Measurements from ENCODE around the gene PODXL.

The PODXL gene

GRCh38 chr7:131556053-131556908, at the start of gene PODXL:
Gene PODXL, minus strand, starts transcription at chr7:131556628. Its CDS starts 269 bp downstream, at chr7:131556359.
- peak; percentile 87 for DNase-seq

GRCh38 chr7:131605280-131605878, 49.0 kb upstream of the PODXL start:
- DNase-seq, result no peak

- DNase-seq, result no peak
Observed at GRCh38 chr7:131604841-131605279, 48.4 kb upstream of the PODXL start.

- DNase-seq, result no peak
Observed at GRCh38 chr7:131603932-131604331, 47.5 kb upstream of the PODXL start.

- DNase-seq, result peak; percentile 70
Observed at GRCh38 chr7:131602994-131603372, 46.6 kb upstream of the PODXL start.

GRCh38 chr7:131602304-131602993, 46.0 kb upstream of the PODXL start:
- peak; percentile 97 for DNase-seq

DNA sequence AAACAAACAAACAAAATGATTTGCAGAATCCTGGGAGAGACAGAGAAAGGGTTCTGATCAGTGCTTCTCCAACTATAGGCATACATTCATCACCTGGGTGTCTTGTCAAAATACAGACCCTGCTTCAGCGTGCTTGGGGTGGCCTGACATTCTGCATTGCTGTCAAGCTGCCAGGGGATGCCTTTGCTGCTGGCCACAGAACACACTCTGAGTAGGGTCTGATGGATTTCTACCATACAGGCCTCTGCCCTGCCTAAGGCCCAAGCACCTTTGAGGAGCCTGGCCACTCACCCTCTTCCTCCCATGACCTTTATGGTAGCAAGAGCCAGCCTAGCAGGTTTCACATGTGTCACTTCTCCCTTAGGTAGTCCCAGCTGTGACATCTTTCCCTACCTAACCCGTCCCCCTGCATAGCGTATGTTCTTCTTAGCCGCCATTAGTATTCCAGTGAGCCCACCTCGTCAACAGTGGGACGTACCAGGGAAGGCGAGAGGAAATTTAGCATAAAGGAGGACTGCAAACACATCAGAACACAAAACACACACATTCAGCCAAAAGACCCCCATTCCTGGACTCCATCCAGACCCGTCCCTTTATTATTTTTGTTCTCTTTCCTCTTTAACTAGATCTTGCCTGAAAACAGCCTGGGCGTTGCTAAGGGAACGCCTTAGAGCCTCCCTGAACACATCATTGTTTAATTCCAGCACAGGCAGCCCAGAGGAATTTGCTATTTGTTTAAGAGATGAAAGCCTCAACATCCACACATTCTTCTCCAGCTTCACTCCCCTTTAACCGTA, 43.9 kb upstream of the PODXL start:
- DNase-seq, result no peak

DNA sequence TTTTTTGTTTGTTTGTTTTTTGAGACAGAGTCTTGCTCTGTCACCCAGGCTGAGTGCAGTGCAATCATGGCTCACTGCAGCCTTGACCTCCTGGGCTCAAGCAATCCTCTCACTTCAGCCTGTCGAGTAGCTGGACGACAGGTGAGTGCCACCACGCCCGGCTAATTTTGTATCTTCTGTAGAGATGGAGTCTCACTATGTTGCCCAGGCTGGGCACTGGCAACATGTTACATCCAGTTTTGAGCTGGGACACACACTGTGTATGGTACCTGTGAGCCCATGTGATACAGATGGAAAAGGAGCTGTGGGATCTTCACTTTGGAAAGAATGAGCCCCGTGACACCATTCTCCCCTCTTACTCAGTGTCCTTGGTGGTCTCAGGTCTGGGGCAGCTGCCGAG, 40.4 kb upstream of the PODXL start:
- no peak for DNase-seq

DNA sequence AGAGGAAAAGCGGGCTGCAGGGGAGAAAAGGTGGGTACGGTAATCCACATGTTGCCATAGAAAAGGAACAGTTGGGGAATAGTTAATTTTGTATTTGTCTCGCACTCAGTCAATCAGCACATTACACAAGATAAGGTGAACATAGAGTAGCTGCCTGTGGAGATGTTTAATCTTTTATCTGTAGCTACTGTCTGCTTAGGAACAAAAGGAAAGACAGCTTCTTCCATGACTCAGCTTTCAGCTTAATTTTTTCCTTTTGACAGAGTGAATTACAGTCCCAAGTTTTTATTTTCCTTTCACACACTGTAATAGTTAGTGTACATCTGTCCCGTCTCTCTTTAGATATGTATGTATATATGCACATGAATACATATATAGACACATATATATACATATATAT, 39.3 kb upstream of the PODXL start:
- DNase-seq, result no peak

GRCh38 chr7:131591687-131592319, 35.4 kb upstream of the PODXL start:
- DNase-seq, result no peak

DNA sequence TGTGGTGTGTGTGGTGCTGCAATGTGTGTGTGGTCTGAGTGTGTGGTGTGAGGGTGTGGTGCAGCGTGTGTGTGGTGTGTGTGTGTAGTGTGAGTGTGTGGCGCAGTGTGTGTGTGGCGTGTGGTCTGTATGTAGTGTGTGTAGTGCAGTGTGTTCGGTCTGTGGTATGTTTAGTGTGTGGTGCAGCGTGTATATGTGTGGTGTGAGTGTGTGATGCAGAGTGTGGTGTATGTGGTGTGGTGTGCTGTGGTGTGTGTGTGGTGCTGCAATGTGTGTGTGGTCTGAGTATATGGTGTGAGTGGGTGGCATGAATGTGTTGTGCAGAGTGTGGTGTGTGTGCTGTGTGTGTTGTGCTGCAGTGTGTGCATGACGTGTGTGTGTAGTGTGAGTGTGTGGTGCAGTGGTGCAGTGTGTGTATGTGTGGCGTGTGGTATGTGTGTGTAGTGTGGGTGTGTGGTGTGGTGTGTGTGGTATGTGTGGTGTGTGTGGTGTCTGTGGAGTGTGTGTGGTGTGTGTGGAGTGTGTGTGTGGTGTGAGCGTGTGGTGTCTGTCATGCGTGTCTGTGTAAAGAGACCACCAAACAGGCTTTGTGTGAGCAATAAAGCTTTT, 31.0 kb upstream of the PODXL start:
- DNase-seq, result no peak

DNA sequence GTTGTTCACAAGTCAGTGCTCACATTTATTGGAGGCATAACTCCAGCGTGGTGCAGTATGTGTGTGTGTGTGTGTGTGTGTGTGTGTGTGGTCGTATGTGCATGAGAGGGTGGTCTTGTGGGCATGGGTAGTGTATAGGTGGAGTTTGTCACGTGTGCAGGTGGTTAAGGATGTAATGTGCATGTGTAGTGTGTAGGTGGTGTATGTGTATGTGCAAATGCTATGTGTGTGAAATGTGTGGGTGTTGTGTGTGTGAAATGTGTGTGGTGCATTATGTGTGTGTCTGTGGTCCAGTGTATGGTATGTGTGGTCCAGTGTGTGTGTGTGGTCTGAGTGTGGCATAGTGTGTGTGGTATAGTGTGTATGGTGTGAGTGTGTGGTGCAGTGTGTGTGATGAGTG, 30.3 kb upstream of the PODXL start:
- no peak for DNase-seq

GRCh38 chr7:131586259-131586658, 29.8 kb upstream of the PODXL start:
- DNase-seq, result no peak

DNA sequence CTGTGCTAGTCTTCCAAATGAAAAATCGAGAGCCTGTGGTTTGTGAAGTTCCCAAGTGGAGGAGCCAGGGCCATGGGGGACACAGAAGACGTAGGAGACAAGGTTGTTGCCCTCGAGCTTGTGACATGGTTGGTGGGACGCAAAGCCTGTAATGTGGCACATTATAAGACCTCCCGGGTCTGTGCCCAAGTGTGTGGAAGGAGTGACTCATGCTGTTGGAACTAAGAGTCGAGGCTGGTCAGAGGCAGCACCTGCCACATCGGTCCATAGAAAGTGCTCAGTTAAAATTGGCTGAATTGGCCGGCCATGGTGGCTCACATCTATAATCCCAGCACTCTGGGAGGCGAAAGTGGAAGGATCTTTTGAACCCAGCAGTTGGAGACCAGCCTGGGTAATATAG, 27.0 kb upstream of the PODXL start:
- DNase-seq, result no peak

- DNase-seq, result no peak
Observed at GRCh38 chr7:131581241-131582051, 25.0 kb upstream of the PODXL start.

DNA sequence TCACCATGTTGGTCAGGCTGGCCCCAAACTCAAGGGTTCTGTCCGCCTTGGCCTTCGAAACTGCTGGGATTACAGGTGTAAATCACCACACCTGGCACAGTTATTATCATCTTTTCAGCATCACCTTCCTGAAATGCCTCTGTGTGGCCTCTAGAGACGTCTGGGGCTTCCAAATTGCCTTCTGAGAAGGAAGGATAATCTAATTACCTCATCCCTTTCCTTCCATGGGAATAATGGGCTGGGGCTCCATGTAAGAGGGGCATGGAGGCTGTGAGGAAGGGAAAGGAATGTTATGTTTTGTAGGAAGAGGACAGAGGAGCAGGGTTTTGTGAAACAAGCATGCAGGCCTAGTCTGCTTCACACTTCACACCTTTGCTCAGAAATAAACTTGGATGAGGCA, 22.2 kb upstream of the PODXL start:
- DNase-seq, result no peak

DNA sequence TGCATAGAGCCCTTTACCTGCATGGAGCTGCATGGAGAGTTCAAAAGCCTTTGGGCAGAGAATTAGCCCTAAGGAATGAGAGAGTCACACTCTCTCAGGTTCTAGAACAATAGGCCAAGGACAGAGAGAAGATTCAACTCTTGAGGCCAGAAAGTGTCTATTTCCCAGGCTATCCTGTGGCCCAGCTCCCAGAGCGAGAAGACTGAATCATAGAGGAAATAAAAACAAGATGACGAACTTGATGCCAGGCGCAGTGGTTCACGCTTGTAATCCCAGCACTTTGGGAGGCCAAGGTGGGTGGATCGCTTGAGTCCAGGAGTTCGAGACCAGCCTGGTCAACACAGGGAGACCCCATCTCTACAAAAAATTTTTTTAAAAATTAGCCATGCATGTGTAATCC, 18.3 kb upstream of the PODXL start:
- DNase-seq, result no peak

- DNase-seq, result no peak
Observed at GRCh38 chr7:131570401-131570800, 14.0 kb upstream of the PODXL start.

DNA sequence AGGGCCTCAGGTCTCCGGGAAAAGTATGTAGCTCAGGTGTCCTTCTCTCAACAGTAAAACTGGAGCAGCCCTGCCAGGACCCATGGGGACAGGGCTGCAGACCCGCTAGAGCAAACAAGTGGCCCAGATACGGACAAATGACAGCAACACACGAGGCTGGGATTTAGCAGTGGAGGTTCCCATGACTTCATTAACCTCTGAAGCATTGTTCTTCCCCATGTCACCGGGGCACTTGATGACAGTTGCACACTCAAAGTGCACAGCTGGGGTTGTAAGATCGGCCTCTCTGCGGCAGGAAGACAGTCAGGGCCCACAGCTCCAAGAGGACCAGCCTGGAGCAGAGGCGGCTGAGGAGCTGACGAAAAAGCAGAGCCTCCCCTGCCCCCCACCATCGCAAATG, 12.5 kb upstream of the PODXL start:
- no peak for DNase-seq

GRCh38 chr7:131568510-131568909, 12.1 kb upstream of the PODXL start:
- DNase-seq, result no peak

DNA sequence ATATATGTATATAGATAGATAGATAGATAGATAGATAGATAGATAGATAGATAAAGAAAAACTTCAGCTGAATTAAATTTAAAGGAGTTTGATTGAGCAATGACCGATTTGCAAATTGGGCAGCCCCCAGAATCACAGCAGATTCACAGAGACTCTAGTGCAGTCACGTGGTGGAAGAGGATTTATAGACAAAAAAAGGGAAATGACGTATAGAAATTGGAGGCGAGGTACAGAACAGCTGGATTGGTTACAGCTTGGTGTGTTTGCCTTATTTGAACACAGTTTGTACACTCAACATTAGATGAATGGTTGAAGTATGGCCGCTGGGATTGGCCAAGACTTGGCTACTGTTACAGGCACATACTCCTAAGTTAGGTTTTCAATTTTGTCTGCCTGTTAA, 8.2 kb upstream of the PODXL start:
- no peak for DNase-seq
